GM12878 (cell line): Measurements from ENCODE around the gene TATDN2. TPM values are rescaled to one million over a fixed set of nuclear protein-coding genes. Genes with fewer than 3 reads are reported as not detected.

Experiments used
- ASH2L ChIP-seq: fragments of 300-600, 200-600 bp; sonication (generic); IDR thresholded peaks from 2 replicates; pipeline ENCODE4 v1.6.1; 2017; ENCODE audit warnings: low read depth, mild to moderate bottlenecking, borderline replicate concordance
- ATF2 ChIP-seq: IDR thresholded peaks from 2 replicates; pipeline ENCODE4 v1.6.1; 2012; ENCODE audit warnings: low read length, inconsistent platforms
- CEBPZ ChIP-seq: fragments of 150-350 bp; IDR thresholded peaks from 2 replicates; pipeline ENCODE4 v1.6.1; 2016; ENCODE audit warnings: low read depth, low read length
- ETV6 ChIP-seq, 2 experiments: fragments of 450-650 bp in 1 of 2; IDR thresholded peaks in 1 of 2; conservative IDR thresholded peaks in 1 of 2; 2 replicates each; pipeline ENCODE4 v1.6.1; 2014; ENCODE audit warnings: antibody characterized with exemption in 1 of 2, borderline replicate concordance in 1 of 2, low read depth in 1 of 2, mild to moderate bottlenecking in 1 of 2, moderate library complexity in 1 of 2
- IKZF2 ChIP-seq, 2 experiments: fragments of 450-650 bp; IDR thresholded peaks; 2 replicates each; pipeline ENCODE4 v1.6.1; 2017; ENCODE audit warnings: mild to moderate bottlenecking in 2 of 2, moderate library complexity in 2 of 2
- JUNB ChIP-seq: IDR thresholded peaks from 2 replicates; pipeline ENCODE4 v1.6.1; 2016; ENCODE audit warnings: antibody characterized with exemption, mild to moderate bottlenecking
- MLLT1 ChIP-seq: fragments of 450-650 bp; IDR thresholded peaks from 2 replicates; pipeline ENCODE4 v1.6.1; 2016; ENCODE audit warnings: mild to moderate bottlenecking
- MYB ChIP-seq: fragments of 150-350 bp; IDR thresholded peaks from 2 replicates; pipeline ENCODE4 v1.6.1; 2014; ENCODE audit warnings: mild to moderate bottlenecking, low read depth, low read length, borderline replicate concordance
- PAX5 ChIP-seq: IDR thresholded peaks from 2 replicates; pipeline ENCODE4 v1.6.1; 2011; ENCODE audit warnings: low read depth, low read length, borderline replicate concordance
- PKNOX1 ChIP-seq: fragments of 450-650 bp; IDR thresholded peaks from 2 replicates; pipeline ENCODE4 v1.6.1; 2016; ENCODE audit warnings: mild to moderate bottlenecking
- SIX5 ChIP-seq: IDR thresholded peaks from 2 replicates; pipeline ENCODE4 v1.6.1; 2011; ENCODE audit warnings: mild to moderate bottlenecking, low read depth, low read length, moderate library complexity; ENCODE audit not compliant: severe bottlenecking
- SKIL ChIP-seq: fragments of 450-650 bp; IDR thresholded peaks from 2 replicates; pipeline ENCODE4 v1.6.1; 2017; ENCODE audit warnings: mild to moderate bottlenecking, low read depth, inconsistent platforms; ENCODE audit not compliant: poor library complexity, severe bottlenecking
- SMAD5 ChIP-seq: IDR thresholded peaks from 2 replicates; pipeline ENCODE4 v1.6.1; 2016; ENCODE audit warnings: antibody characterized with exemption, low read depth
- SUPT20H ChIP-seq: IDR thresholded peaks from 2 replicates; pipeline ENCODE4 v1.6.1; 2011; ENCODE audit warnings: low read depth, mild to moderate bottlenecking, low read length, moderate library complexity, borderline replicate concordance; ENCODE audit not compliant: control insufficient read depth
- TCF12 ChIP-seq: IDR thresholded peaks from 2 replicates; pipeline ENCODE4 v1.6.1; 2011; ENCODE audit warnings: low read depth, mild to moderate bottlenecking, low read length
- ZNF622 ChIP-seq: fragments of 450-650 bp; IDR thresholded peaks from 2 replicates; pipeline ENCODE4 v1.6.1; 2017; ENCODE audit warnings: mild to moderate bottlenecking, inconsistent platforms
- polyA plus RNA-seq, 11 experiments: library from polyadenylated mRNA; depleted of rRNA in 4 of 11; unstranded in 6 of 11; stranded (reverse) in 5 of 11; fragments of >200 nt; fragmentation: Nextera tagmentation in 4 of 11; fragmentation: Illumina TruSeq in 1 of 11; extraction: Ambion mirVana in 4 of 11; extraction: Trizol in 1 of 11; gene quantifications; 1 replicate in 1 of 11; 2 replicates in 10 of 11; pipeline versions ENCODE4 v1.2.1 to v1.2.3, GENCODE V29; 2011 to 2016; ENCODE audit warnings: inconsistent platforms in 2 of 11, missing spikeins in 2 of 11, low read depth in 1 of 11
- total RNA-seq, 4 experiments: library from RNA; depleted of rRNA in 3 of 4; stranded (reverse); fragments of >200 nt in 3 of 4; fragmentation: Illumina TruSeq in 1 of 4; extraction: Trizol in 1 of 4; gene quantifications; 2 replicates each; pipeline versions ENCODE4 v1.2.1 to v1.2.3, GENCODE V29; 2013 to 2021

The TATDN2 gene
- total and polyA plus RNA-seq, 10 of the 15 experiments (the other 5 are each of a cell fraction or from before 2014, with no cell fraction given): 4.2 to 36.5 (median 15.8) TPM

- TF ChIP-seq PKNOX1: no peak
- TF ChIP-seq PAX5: peak; percentile 50; the same call in 1 of the 2 replicates
- TF ChIP-seq CEBPZ: no peak
- peak; percentile 96 for TF ChIP-seq SKIL
- TF ChIP-seq MYB: no peak
- TF ChIP-seq ASH2L: no peak
- no peak for TF ChIP-seq SUPT20H
- TF ChIP-seq TCF12: no peak
- no peak for TF ChIP-seq SMAD5
- TF ChIP-seq SIX5: no peak
- TF ChIP-seq ETV6 (conservative IDR thresholded peaks at IDR 0.05 in 1 of 2, IDR thresholded peaks at IDR 0.05 in 1 of 2; ENCODE audit: borderline replicate concordance in 1 of 2, low read depth in 1 of 2): peak in 1 of 2 experiments; percentile 73; a peak in 2 of 4 replicates
- TF ChIP-seq MLLT1: 0 out of 2 replicates have a peak, but pooled peaks have one; percentile 44
- TF ChIP-seq JUNB: no peak
- TF ChIP-seq ZNF622: no peak
- no peak for TF ChIP-seq ATF2
- 0 out of 4 replicates have a peak, but pooled peaks have one; percentile 17 to 20 for TF ChIP-seq IKZF2 (IDR thresholded peaks at IDR 0.05)
These were observed 24.3 kb upstream of the TATDN2 start (continued) for GRCh38 chr3:10223676-10224639.
